Measurements from ENCODE around the gene CDR2L.
"Not testable (repeated sequence)": the region's sequence is repeated elsewhere in the genome, so short reads cannot be mapped to it uniquely, and the experiment has no call there.

Gene CDR2L

GRCh38 chr17:75033346-75034235 is 46.2 kb downstream of the CDR2L start:
- no peak for TF ChIP-seq CTCF (IDR thresholded peaks at IDR 0.05; ENCODE audit: insufficient read depth, low read depth, low read length, missing control alignments)
- DNase-seq (ENCODE audit: low read depth): peak; percentile 90
- peak overlapping the region; percentile 73 for H3K4me3 ChIP-seq (ENCODE audit: low read depth, low read length)

DNA sequence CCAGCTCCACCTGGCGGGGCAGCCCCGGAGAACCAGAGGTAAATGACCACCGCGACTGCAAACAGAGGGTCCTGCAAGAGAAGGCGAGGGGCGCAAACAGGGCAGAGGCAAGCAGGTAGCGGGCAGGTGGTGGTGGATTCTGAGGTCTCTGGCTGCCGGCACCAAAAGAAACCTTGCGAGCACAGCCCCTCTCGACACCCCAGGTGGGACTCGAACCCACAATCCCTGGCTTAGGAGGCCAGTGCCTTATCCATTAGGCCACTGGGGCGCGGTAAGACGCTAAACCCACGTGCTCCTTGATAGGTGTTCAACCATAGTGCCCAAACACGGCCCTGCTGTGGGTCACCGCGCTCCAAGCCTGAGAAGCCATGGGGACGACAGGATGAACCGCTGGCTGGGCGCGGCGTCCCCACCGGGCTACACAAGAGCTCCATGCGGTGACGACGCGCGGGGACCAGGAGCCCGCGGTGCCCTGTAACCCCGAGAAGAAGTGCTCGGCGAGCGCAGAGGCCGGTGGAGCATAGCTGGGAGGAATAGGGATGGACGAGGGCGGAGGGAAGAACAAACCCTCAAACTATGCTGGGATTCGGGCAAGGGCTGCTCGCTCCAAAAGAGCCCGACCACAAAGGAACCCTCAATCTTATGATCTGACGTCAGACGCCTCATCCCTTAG is 46.9 kb downstream of the CDR2L start:
- no peak for TF ChIP-seq CTCF (IDR thresholded peaks at IDR 0.05; ENCODE audit: insufficient read depth, low read depth, low read length, missing control alignments)
- peak; percentile 95 for DNase-seq (ENCODE audit: low read depth)
- H3K4me3 ChIP-seq (ENCODE audit: low read depth, low read length): peak overlapping the region; percentile 73

DNA sequence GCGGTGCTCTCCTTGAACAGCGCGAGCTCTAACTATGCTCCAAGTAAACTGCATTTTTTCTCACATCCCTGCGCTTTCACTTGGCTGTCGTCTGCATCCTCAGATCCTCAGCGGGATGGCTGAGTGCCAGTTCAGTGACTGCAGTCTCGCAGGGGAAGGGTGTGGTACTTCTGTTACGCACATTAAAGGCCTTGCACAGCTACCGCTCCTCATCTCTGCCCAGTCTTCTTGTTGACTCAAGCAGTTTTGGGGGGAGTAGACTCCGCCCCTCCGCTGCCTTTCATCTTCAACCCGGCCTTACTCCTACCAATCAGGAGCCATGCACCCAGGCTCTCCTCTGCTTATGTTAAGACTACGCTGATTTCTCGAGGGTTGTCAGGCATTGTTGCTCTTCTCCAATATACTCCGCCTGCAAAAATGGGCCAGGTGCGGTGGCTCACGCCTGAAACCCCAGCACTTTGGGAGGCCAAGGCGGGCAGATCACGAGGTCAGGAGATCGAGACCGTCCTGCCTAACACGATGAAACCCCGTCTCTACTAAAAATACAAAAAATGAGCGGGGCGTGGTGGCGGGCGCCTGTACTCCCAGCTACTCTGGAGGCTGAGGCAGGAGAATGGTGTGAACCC is 49.3 kb downstream of the CDR2L start:
- H3K4me3 ChIP-seq (ENCODE audit: low read depth, low read length): no peak overlapping the region
- TF ChIP-seq CTCF (IDR thresholded peaks at IDR 0.05; ENCODE audit: insufficient read depth, low read depth, low read length, missing control alignments): no peak
- no peak for DNase-seq (ENCODE audit: low read depth)

GRCh38 chr17:75039238-75039637 is 51.8 kb downstream of the CDR2L start:
- no peak overlapping the region for H3K4me3 ChIP-seq (ENCODE audit: low read depth, low read length)
- DNase-seq (ENCODE audit: low read depth): no peak
- no peak for TF ChIP-seq CTCF (IDR thresholded peaks at IDR 0.05; ENCODE audit: insufficient read depth, low read depth, low read length, missing control alignments)

DNA sequence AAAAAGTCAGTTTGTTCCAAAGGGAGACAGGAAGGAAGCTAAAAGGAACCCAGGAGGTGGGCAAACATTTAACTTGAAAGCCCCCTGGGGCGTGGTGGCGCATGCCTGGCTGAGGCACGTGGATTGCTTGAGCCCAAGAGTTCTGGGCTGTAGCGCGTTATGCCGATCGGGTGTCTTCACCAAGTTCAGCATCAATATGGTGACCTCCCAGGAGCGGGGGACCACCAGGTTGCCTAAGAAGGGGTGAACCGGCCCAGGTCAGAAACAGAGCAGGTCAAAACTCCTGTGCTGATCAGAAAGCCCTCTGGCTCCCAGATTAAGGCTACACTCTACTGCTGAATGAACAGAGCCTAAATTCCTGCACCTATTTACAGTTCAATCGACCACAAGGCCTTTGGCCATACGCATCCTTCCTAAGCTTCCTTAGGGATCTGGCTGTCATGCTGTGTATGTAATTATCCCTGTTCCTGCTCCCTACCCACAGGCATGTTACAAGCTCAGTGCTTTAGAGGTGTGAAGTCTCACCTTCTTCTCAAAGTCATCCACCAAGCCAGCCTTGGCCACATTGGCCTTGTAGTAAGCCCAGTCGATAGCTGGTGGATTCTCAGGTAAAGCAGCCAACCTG is 54.3 kb downstream of the CDR2L start:
- no peak for TF ChIP-seq CTCF (IDR thresholded peaks at IDR 0.05; ENCODE audit: insufficient read depth, low read depth, low read length, missing control alignments)
- H3K4me3 ChIP-seq (ENCODE audit: low read depth, low read length): no peak overlapping the region
- DNase-seq (ENCODE audit: low read depth): no peak

GRCh38 chr17:75043789-75044188 is 56.4 kb downstream of the CDR2L start:
- not testable (repeated sequence) for DNase-seq (ENCODE audit: low read depth); H3K4me3 ChIP-seq (ENCODE audit: low read depth, low read length)

DNA sequence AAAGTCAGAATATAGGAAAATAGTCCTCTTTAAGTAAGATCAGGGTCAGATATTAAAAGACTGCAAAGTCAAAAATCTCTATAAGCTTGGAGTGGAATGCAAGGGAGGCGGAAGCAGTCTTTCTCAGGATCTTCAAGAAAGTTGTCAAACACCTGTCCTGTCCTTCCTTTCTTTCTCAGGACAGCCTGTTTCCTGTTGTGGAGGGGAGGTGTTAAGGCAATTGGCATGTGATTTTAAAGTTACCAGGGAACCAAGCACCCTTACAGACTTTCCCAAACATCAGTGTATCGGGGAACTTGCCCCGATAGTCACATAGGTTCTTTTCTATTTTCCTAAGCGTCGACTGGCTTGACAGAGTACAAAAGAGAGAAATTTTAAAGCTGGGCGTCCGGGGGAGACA is 57.3 kb downstream of the CDR2L start:
- no peak overlapping the region for H3K4me3 ChIP-seq (ENCODE audit: low read depth, low read length)
- no peak for TF ChIP-seq CTCF (IDR thresholded peaks at IDR 0.05; ENCODE audit: insufficient read depth, low read depth, low read length, missing control alignments)
- DNase-seq (ENCODE audit: low read depth): no peak

- peak overlapping the region; percentile 89 for H3K4me3 ChIP-seq (ENCODE audit: low read depth, low read length)
- not testable (repeated sequence) for DNase-seq (ENCODE audit: low read depth)
These were observed 58.5 kb downstream of the CDR2L start for GRCh38 chr17:75045946-75046406.
